ENCODE data around the gene SPATA21. TPM values are rescaled to one million over a fixed set of nuclear protein-coding genes. Genes with fewer than 3 reads are reported as not detected.
"Not testable (repeated sequence)": the region's sequence is repeated elsewhere in the genome, so short reads cannot be mapped to it uniquely, and the experiment has no call there.

The SPATA21 gene
- total RNA-seq, 1 donor from 2014 or later: not detected

DNA sequence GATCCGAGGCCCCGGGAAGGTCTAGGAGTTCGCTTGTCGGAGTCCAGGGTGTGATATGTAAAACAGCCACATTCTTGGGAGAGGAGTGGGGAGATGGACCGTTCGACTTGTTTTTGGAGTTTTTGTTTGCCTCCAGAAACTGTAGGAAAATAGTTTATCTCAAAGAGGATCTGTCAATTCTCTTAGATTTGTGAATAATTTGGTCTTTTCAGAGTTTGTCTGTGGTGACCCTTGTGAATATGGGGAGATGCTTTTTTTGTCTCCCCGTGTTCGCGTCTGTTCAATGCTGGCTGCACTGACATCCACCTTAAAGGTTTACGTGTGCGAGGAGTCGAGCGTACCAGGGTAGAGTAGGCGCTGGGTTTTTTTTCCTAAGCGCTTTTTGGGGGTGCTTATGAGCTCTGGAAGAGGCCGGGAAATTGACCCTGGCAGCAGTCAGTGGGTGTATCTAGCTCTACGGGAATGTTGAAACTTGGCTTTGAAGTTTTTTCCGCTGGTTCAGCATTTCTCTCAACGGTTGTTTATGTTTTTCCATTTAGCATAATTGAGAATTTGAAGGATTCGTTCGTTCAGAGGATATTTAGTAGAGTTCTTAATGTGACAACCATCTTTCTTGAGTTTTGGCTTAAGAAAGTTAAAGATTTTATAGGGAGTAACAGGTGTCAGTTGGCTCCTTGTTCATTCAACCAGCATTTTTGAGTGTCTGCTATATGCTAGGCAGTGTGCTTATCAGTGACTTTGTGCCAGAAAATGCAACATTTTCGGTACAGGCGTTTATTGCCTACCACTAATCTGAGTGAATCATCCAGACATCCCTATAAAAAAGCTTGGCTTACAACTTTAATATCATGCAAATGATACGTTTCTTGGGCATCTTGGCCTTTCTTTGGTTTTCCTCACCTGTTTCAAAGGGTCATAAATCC lies 69.0 kb downstream of the SPATA21 start:
- H3K9me3 Mint-ChIP-seq: no peaks in the 10 kb centered on the region
- TF ChIP-seq, protein P1, sequence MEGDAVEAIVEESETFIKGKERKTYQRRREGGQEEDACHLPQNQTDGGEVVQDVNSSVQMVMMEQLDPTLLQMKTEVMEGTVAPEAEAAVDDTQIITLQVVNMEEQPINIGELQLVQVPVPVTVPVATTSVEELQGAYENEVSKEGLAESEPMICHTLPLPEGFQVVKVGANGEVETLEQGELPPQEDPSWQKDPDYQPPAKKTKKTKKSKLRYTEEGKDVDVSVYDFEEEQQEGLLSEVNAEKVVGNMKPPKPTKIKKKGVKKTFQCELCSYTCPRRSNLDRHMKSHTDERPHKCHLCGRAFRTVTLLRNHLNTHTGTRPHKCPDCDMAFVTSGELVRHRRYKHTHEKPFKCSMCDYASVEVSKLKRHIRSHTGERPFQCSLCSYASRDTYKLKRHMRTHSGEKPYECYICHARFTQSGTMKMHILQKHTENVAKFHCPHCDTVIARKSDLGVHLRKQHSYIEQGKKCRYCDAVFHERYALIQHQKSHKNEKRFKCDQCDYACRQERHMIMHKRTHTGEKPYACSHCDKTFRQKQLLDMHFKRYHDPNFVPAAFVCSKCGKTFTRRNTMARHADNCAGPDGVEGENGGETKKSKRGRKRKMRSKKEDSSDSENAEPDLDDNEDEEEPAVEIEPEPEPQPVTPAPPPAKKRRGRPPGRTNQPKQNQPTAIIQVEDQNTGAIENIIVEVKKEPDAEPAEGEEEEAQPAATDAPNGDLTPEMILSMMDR (conservative IDR thresholded peaks at IDR 0.05): no peak
- peak overlapping the region; percentile 99 for H3K27ac Mint-ChIP-seq (ENCODE audit: unreplicated experiment)
- no peaks in the 10 kb centered on the region for H3K27me3 Mint-ChIP-seq (ENCODE audit: low read depth)
- DNase-seq (ENCODE audit: low read depth, low spot score): no peak
- H3K4me3 Mint-ChIP-seq: peak overlapping the region; percentile 98
- H3K36me3 Mint-ChIP-seq (ENCODE audit: low read depth): no peaks in the 10 kb centered on the region
- H3K4me1 Mint-ChIP-seq: peaks cover 36% of the 10 kb centered on the region

DNA sequence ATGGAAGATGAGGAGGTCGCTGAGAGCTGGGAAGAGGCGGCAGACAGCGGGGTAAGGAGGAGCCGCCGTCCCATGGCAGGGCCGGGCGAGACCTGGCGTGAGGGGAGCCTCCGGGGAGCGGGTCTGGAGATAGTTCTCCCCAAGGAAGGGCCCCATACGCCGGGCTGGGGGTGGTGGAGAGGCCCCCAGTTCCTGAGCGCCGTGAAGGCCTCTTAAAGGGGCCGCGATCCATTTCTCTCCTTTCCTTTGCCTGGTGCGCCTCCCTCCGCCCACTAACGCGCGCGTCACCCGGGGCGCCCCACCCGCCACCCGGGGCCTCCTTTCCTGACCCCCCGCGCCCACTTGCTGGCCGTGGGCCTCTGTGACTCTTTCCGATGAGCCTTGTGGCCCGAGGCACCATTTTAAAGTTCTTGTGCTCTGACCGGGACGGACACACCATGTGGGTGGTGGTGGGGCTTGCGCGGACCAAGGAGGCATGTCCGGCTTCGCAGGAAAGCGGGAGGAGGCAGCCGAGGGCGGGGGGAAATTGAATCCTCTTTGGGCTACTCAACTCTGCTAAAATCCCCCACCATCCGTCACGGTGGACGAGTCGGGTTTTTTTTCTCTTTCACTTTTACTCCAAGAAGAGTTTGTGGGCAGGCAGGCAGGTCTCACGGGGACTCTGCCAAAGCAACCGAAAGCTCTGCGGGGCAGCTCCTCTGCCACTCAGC lies 69.8 kb downstream of the SPATA21 start:
- peak overlapping the region; percentile 98 for H3K4me3 Mint-ChIP-seq
- TF ChIP-seq, protein P1 (conservative IDR thresholded peaks at IDR 0.05): no peak
- no peaks in the 10 kb centered on the region for H3K9me3 Mint-ChIP-seq
- peaks cover 32% of the 10 kb centered on the region for H3K4me1 Mint-ChIP-seq
- H3K27ac Mint-ChIP-seq (ENCODE audit: unreplicated experiment): peak overlapping the region; percentile 99
- DNase-seq (ENCODE audit: low read depth, low spot score): peak; percentile 60
- H3K36me3 Mint-ChIP-seq (ENCODE audit: low read depth): no peaks in the 10 kb centered on the region
- no peaks in the 10 kb centered on the region for H3K27me3 Mint-ChIP-seq (ENCODE audit: low read depth)

DNA sequence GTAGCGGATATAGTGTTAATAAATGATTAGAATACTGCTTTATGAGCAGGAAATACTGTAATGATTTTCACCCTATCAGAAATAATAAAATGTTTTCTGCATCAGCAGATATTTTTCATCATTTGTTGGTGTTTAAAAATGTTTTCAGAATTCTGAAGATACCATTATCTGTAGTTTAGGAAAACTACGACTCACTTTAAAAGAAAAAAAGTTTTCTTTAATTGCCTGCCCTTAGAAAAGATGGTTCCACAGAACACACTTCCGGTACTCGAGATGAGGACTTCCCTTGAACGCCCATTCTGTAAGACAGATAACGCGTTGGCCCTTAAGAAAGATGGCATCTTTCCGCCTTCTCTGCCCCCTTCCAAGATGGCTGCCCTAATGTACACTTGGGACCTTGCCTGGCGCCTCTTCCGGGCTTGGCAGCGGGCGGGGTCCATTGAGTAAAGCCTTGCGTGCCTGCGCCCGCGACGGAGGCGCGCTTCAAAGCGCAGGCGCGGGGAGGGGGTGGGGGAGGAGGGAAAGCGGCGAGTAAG lies 70.4 kb downstream of the SPATA21 start, which contains the start of gene SZRD1:
Gene SZRD1 (plus strand): TSS at position 521 of the 536 bp plus-strand sequence. CDS start 16 bp downstream, outside the sequence.
- H3K27ac Mint-ChIP-seq (ENCODE audit: unreplicated experiment): peak within 1 kb of the TSS; percentile 99
- TF ChIP-seq, protein P1 (conservative IDR thresholded peaks at IDR 0.05): no peak
- peak; percentile 82 for DNase-seq (ENCODE audit: low read depth, low spot score)
- no peaks in the 10 kb centered on the region for H3K27me3 Mint-ChIP-seq (ENCODE audit: low read depth)
- H3K4me1 Mint-ChIP-seq: peaks cover 29% of the 10 kb centered on the region
- H3K9me3 Mint-ChIP-seq: no peaks in the 10 kb centered on the region
- H3K36me3 Mint-ChIP-seq (ENCODE audit: low read depth): no peaks in the 10 kb centered on the region
- H3K4me3 Mint-ChIP-seq: peak within 1 kb of the TSS; percentile 98

DNA sequence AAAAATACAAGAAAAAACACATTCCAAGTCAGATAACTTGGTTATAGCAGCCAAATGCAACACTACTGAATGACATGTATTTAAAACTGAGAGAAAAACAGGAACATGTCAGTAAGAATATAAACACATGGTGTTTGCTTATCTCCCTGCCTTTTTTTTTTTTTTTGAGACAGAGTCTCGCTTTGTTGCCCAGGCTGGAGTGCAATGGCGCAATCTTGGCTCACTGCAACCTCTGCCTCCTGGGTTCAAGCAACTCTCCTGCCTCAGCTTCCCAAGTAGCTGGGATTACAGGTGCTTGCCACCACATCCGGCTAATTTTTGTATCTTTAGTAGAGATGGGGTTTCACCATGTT lies 72.1 kb downstream of the SPATA21 start:
- not testable (repeated sequence) for H3K36me3 Mint-ChIP-seq (ENCODE audit: low read depth); H3K27ac Mint-ChIP-seq (ENCODE audit: unreplicated experiment); H3K27me3 Mint-ChIP-seq (ENCODE audit: low read depth); H3K4me3 Mint-ChIP-seq; H3K9me3 Mint-ChIP-seq; DNase-seq (ENCODE audit: low read depth, low spot score)
- H3K4me1 Mint-ChIP-seq: peaks cover 27% of the 10 kb centered on the region

DNA sequence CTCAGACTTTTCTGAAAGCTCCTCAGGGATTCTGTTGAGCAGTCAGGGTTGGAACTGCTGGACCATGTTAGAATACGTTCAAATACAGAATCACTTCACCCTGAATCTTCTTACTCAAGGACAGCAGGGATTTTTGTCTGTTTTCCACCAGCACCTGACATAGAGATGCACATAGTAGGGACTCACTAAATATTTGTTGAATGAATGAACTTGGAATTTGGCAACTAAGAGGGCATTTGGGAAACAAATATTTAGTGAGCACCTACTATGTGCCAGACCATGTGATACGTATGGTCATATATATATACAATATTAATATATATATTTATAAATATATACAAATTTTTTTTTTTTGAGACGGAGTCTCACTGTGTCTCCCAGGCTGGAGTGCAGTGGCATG lies 80.4 kb downstream of the SPATA21 start:
- no peaks in the 10 kb centered on the region for H3K36me3 Mint-ChIP-seq (ENCODE audit: low read depth)
- DNase-seq (ENCODE audit: low read depth, low spot score): no peak
- H3K27ac Mint-ChIP-seq (ENCODE audit: unreplicated experiment): no peak overlapping the region
- TF ChIP-seq, protein P1 (conservative IDR thresholded peaks at IDR 0.05): no peak
- no peaks in the 10 kb centered on the region for H3K27me3 Mint-ChIP-seq (ENCODE audit: low read depth)
- H3K4me1 Mint-ChIP-seq: peaks cover 5% of the 10 kb centered on the region
- H3K9me3 Mint-ChIP-seq: no peaks in the 10 kb centered on the region
- H3K4me3 Mint-ChIP-seq: no peak overlapping the region
